Measurements from ENCODE around the gene BTNL2. TPM values are rescaled to one million over a fixed set of nuclear protein-coding genes. Genes with fewer than 3 reads are reported as not detected.

BTNL2 gene
- total and polyA plus RNA-seq, 2 of the 13 experiments (the other 11 are each of a cell fraction or from before 2014, with no cell fraction given): not detected

- Histone ChIP-seq H3K27me3 (ENCODE audit: control insufficient read depth in 1 of 2, insufficient read depth in 2 of 2, low read length in 2 of 2) (peaks cover 0 to 40% of the 10 kb centered on the region in 2 experiments; a peak in 2 of 5 replicates), H3K9ac (ENCODE audit: insufficient read depth, low read depth, low read length) (no peak overlapping the region), H4K20me1 (ENCODE audit: insufficient read depth, low read length) (no peaks in the 10 kb centered on the region), H3K79me2 (ENCODE audit: insufficient read depth, low read length) (no peaks in the 10 kb centered on the region), H3K4me1 (ENCODE audit: insufficient read depth, low read length) (no peaks in the 10 kb centered on the region), H3K27ac (ENCODE audit: extremely low read length, insufficient read depth, low read length) (no peak overlapping the region), H3K36me3 (replicated peaks in 1 of 2; ENCODE audit: control insufficient read depth in 1 of 2, insufficient read depth in 2 of 2, low read length in 2 of 2) (no peaks in the 10 kb centered on the region), H3K9me3 (ENCODE audit: low read length) (no peaks in the 10 kb centered on the region), H2AFZ (ENCODE audit: low read length) (no peak overlapping the region), H3K4me2 (ENCODE audit: low read depth, low read length) (no peak overlapping the region), H3K4me3 (replicated peaks in 1 of 3; ENCODE audit: insufficient read depth in 1 of 3, low read depth in 2 of 3, low read length in 3 of 3) (no peak overlapping the region)
- no peak for ATAC-seq
- 23% methylated on average over 10 of the region's 10 CpGs for WGBS (ENCODE audit: low lambda C conversion rate)
- ChIA-PET POLR2A (no interaction called here), CTCF (ENCODE audit: low intra/inter-chr PET ratio, low total read pairs) (no interaction called here)
- FAIRE-seq: no peak
- intact Hi-C loops (cut with micrococcal nuclease; ENCODE audit: unreplicated experiment) (loop anchor here (2.0 kb wide), 1 partner anchor 27 kb away; no protein-coding TSS in a partner anchor), in situ Hi-C loops (cut with HindIII; ENCODE audit: extremely low pct_ligation_motif_present, low pct_unique_long_range_greater_than_20kb) (no loop called here)
- TF ChIP-seq YEATS2 (CRISPR knock-in tag; IDR thresholded peaks at IDR 0.05; ENCODE audit: borderline replicate concordance) (no peak), MNT (IDR thresholded peaks at IDR 0.05) (peak; percentile 91), ATM (IDR thresholded peaks at IDR 0.05; ENCODE audit: borderline replicate concordance) (no peak)
- no TSS peak for BruUV-seq (replicated peaks)
- no peak for DNase-seq (ENCODE audit: low spot score)
These were observed 11.0 kb downstream of the BTNL2 start for GRCh38 chr6:32396028-32396427.

- H3K36me3 ChIP-seq (replicated peaks in 1 of 2; ENCODE audit: control insufficient read depth in 1 of 2, insufficient read depth in 2 of 2, low read length in 2 of 2): no peaks in the 10 kb centered on the region
- WGBS (ENCODE audit: low lambda C conversion rate): 25% methylated on average over 7 of the region's 7 CpGs
- FAIRE-seq (no peak), DNase-seq (ENCODE audit: low spot score) (no peak), ATAC-seq (no peak)
- no peak overlapping the region for H3K4me2 ChIP-seq (ENCODE audit: low read depth, low read length)
- H3K4me1 ChIP-seq (ENCODE audit: insufficient read depth, low read length): no peaks in the 10 kb centered on the region
- no peak overlapping the region for H3K27ac ChIP-seq (ENCODE audit: extremely low read length, insufficient read depth, low read length)
- H3K27me3 ChIP-seq (ENCODE audit: control insufficient read depth in 1 of 2, insufficient read depth in 2 of 2, low read length in 2 of 2): peaks cover 0 to 40% of the 10 kb centered on the region in 2 experiments; a peak in 2 of 5 replicates
- BruUV-seq (replicated peaks): no TSS peak
- CTCF ChIA-PET (ENCODE audit: low intra/inter-chr PET ratio, low total read pairs): no interaction called here
- in situ Hi-C loops (cut with HindIII; ENCODE audit: extremely low pct_ligation_motif_present, low pct_unique_long_range_greater_than_20kb) (no loop called here), intact Hi-C loops (cut with micrococcal nuclease; ENCODE audit: unreplicated experiment) (no loop called here)
- no peaks in the 10 kb centered on the region for H3K79me2 ChIP-seq (ENCODE audit: insufficient read depth, low read length)
- POLR2A ChIA-PET: no interaction called here
- no peak overlapping the region for H2AFZ ChIP-seq (ENCODE audit: low read length)
- no peak overlapping the region for H3K4me3 ChIP-seq (replicated peaks in 1 of 3; ENCODE audit: insufficient read depth in 1 of 3, low read depth in 2 of 3, low read length in 3 of 3)
- no peak overlapping the region for H3K9ac ChIP-seq (ENCODE audit: insufficient read depth, low read depth, low read length)
- H3K9me3 ChIP-seq (ENCODE audit: low read length): no peaks in the 10 kb centered on the region
- no peaks in the 10 kb centered on the region for H4K20me1 ChIP-seq (ENCODE audit: insufficient read depth, low read length)
- TF ChIP-seq WIZ (CRISPR knock-in tag; IDR thresholded peaks at IDR 0.05): no peak
- TF ChIP-seq TFAP4 (IDR thresholded peaks at IDR 0.05; ENCODE audit: borderline replicate concordance, low read depth): no peak
- TF ChIP-seq ZNF816 (CRISPR knock-in tag; IDR thresholded peaks at IDR 0.05; ENCODE audit: borderline replicate concordance): no peak
- TF ChIP-seq ELF1 (CRISPR knock-in tag; IDR thresholded peaks at IDR 0.05): no peak
- no peak for TF ChIP-seq TEAD3 (CRISPR knock-in tag; optimal IDR thresholded peaks at IDR 0.05; ENCODE audit: borderline replicate concordance)
- TF ChIP-seq ZFP62 (CRISPR knock-in tag; IDR thresholded peaks at IDR 0.05): no peak
- TF ChIP-seq RBAK (CRISPR knock-in tag; IDR thresholded peaks at IDR 0.05): no peak
- TF ChIP-seq DNMT1 (CRISPR knock-in tag; IDR thresholded peaks at IDR 0.05): no peak
- TF ChIP-seq PRDM15 (CRISPR knock-in tag; IDR thresholded peaks at IDR 0.05): no peak
- no peak for TF ChIP-seq ZNF850 (CRISPR knock-in tag; conservative IDR thresholded peaks at IDR 0.05)
These were observed 13.1 kb downstream of the BTNL2 start for GRCh38 chr6:32393665-32394420.
